Hepatocyte (in vitro differentiated cells): Measurements from ENCODE around the gene ARMC2.

Experiments used
- EZH2phosphoT487 ChIP-seq: fragments of 200-600 bp; sonication (generic); IDR thresholded peaks from one replicate; pipeline ENCODE4 v1.6.1; 2018; ENCODE audit warnings: antibody characterized with exemption, mild to moderate bottlenecking, low read depth, moderate library complexity; ENCODE audit not compliant: unreplicated experiment, severe bottlenecking
- TF ChIP-seq, protein P1 (sequence below): fragments of 200-600 bp; sonication (generic); IDR thresholded peaks from 2 replicates; pipeline ENCODE4 v1.5.1; 2016; ENCODE audit warnings: antibody characterized with exemption, mild to moderate bottlenecking; ENCODE audit not compliant: poor library complexity

DNA sequence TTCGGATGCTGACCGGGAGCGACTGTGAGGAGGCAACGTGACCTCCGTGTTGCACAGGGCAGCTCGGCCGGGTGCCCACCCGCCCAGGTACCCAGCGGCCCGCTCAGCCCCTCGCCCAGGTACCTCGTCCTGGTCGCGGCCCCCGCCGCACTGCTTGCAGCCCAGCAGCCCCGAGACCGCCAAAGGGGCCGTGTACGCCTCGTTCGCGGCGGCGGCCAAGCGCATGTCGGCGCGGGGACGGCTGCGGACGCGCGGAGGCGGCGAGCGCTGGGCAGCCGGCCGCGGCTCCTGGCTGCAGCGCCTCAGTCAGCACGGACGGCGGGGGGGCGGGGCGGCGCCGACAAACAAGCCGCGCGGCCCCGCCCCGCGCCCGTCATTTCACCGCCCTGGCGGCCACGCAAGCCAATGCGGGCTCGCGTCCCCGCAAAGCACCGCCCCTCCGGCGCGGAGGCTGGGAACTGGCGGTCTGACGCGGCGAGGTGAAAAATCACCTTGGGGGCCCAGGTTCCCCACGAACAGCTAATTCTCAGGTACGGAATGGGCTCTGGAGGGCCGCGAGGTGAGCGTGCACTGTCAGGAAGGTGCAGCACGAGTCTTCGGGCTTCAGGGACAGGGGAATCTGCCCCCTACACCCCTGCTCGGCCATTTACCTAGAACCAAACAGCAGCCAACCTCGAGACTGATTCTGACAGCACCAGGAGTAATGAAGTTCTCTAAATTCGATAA lies 161.2 kb downstream of the ARMC2 start:
- TF ChIP-seq, protein P1, sequence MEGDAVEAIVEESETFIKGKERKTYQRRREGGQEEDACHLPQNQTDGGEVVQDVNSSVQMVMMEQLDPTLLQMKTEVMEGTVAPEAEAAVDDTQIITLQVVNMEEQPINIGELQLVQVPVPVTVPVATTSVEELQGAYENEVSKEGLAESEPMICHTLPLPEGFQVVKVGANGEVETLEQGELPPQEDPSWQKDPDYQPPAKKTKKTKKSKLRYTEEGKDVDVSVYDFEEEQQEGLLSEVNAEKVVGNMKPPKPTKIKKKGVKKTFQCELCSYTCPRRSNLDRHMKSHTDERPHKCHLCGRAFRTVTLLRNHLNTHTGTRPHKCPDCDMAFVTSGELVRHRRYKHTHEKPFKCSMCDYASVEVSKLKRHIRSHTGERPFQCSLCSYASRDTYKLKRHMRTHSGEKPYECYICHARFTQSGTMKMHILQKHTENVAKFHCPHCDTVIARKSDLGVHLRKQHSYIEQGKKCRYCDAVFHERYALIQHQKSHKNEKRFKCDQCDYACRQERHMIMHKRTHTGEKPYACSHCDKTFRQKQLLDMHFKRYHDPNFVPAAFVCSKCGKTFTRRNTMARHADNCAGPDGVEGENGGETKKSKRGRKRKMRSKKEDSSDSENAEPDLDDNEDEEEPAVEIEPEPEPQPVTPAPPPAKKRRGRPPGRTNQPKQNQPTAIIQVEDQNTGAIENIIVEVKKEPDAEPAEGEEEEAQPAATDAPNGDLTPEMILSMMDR, result no peak
- no peak for TF ChIP-seq EZH2phosphoT487
